Hepatocyte (in vitro differentiated cells): ENCODE data around the gene EYS.

Experiments used
- EZH2 ChIP-seq: fragments of 200-600 bp; sonication (generic); IDR thresholded peaks from 2 replicates; pipeline ENCODE4 v1.6.1; 2016; ENCODE audit warnings: antibody characterized with exemption, mild to moderate bottlenecking, borderline replicate concordance
- EZH2phosphoT487 ChIP-seq: fragments of 200-600 bp; sonication (generic); IDR thresholded peaks from one replicate; pipeline ENCODE4 v1.6.1; 2018; ENCODE audit warnings: antibody characterized with exemption, mild to moderate bottlenecking, low read depth, moderate library complexity; ENCODE audit not compliant: unreplicated experiment, severe bottlenecking
- TF ChIP-seq, protein P1 (sequence below): fragments of 200-600 bp; sonication (generic); IDR thresholded peaks from 2 replicates; pipeline ENCODE4 v1.5.1; 2016; ENCODE audit warnings: antibody characterized with exemption, mild to moderate bottlenecking; ENCODE audit not compliant: poor library complexity

DNA sequence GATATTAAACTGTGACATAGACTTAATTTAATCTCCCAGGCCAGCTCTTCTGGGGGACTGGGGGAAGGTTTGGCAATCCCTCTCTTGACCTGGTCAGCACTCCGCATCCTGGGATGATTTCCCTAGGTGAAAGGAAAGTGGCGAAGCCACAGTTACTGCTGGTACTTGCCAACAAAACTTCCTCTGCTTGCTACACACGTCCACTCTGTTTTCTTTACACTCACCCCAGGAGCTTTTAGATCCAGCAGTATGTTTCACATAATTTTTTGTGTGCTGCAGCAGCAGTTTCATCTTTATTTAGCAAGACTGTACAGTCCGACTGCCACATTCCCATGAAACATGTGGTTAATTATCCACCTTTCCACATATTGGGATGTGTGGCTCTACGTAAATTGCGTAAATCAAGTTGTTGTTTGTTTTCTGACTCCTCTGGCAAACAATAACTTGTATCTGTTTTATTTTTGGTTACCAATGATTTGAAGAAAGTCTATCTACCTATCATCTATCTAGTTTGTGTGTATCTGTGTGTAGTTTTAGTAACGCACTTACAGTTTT lies 1787.4 kb downstream of the EYS start:
- TF ChIP-seq, protein P1, sequence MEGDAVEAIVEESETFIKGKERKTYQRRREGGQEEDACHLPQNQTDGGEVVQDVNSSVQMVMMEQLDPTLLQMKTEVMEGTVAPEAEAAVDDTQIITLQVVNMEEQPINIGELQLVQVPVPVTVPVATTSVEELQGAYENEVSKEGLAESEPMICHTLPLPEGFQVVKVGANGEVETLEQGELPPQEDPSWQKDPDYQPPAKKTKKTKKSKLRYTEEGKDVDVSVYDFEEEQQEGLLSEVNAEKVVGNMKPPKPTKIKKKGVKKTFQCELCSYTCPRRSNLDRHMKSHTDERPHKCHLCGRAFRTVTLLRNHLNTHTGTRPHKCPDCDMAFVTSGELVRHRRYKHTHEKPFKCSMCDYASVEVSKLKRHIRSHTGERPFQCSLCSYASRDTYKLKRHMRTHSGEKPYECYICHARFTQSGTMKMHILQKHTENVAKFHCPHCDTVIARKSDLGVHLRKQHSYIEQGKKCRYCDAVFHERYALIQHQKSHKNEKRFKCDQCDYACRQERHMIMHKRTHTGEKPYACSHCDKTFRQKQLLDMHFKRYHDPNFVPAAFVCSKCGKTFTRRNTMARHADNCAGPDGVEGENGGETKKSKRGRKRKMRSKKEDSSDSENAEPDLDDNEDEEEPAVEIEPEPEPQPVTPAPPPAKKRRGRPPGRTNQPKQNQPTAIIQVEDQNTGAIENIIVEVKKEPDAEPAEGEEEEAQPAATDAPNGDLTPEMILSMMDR, result no peak
- TF ChIP-seq EZH2 (no peak), EZH2phosphoT487 (no peak)
